Measurements from ENCODE around the gene DIP2C.
"Not testable (repeated sequence)": the region's sequence is repeated elsewhere in the genome, so short reads cannot be mapped to it uniquely, and the experiment has no call there.

DIP2C gene

DNA sequence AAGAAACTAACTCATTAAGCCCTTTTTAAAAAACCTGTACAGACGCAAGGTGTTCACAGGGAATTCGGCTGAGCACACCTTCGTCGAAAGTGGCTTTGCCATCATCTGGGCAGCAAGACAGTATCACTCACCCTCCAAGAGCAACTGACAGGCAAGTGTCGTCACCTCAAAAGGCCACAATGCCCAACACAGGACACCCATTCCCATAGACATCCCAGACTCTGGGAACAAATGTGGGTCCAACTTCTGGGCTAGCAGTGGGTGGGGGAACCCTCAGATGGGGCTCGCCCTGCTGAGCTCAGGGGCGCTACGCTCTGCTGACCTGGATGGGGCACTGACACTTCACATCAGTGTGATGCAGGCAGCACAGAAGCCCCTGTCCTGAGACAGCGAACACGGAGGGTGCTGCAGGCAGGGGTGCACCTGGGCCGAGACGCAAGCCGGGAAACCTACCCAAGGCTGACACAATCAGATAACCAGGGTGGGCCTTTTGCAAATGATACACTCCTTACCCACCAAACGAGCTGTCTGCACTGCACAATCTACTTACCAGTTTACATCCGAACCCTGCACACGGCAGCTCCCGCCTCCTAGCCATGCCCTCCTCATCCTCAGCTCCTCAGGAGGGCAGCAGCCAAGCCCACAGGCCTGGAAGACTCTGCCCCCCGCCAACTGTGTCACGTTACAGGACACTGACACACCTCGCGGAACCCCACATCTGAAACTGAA lies 1.7 kb downstream of the DIP2C start:
- H3K4me3 Mint-ChIP-seq = no peak overlapping the region
- no peak overlapping the region for H3K27ac Mint-ChIP-seq
- peaks cover 55% of the 10 kb centered on the region for H3K27me3 Mint-ChIP-seq

DNA sequence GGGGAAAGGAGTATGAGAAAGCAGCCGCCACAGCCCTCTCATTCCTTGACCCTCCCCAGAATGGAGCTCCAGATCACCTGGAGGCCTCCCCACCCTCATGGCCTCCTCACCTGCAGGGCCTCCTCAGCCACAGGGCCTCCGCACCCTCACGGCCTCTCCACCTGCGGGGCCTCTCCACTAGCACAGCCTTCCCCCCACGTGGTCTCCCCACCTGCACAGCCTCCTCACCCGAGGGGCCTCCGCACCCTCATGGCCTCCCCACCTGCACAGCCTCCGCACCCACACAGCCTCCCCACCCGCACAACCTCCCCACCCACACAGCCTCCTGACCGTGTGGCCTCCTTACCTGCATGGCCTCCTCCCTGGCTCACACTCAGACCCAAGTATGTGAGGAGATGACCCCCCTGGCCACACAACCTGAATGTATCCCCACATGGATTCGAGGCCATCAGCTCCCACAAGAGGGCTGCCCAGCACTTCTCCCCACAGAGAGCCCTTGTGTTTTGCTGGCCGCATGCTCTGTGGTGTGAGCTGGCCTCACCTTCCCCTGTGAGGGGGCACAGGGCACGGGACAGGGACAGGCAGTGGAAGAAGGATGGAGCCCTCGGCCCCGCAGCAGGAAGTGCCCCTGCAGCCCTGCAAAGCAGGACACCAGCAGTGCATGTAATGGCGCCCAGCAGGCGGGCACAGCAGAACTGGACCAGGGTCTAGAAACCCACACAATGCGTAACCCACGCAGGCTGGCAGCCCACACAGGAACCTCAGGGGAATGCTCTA lies 3.1 kb downstream of the DIP2C start:
- H3K4me1 Mint-ChIP-seq (ENCODE audit: low read depth) = peaks cover 9% of the 10 kb centered on the region
- H3K27me3 Mint-ChIP-seq = peaks cover 48% of the 10 kb centered on the region

More for the DNA sequence above, 1.7 kb downstream of the DIP2C start:
- no peaks in the 10 kb centered on the region for H3K36me3 Mint-ChIP-seq (ENCODE audit: low read depth)
- H3K4me1 Mint-ChIP-seq (ENCODE audit: low read depth) = peaks cover 9% of the 10 kb centered on the region
- DNase-seq = no peak
- H3K9me3 Mint-ChIP-seq = no peaks in the 10 kb centered on the region

DNA sequence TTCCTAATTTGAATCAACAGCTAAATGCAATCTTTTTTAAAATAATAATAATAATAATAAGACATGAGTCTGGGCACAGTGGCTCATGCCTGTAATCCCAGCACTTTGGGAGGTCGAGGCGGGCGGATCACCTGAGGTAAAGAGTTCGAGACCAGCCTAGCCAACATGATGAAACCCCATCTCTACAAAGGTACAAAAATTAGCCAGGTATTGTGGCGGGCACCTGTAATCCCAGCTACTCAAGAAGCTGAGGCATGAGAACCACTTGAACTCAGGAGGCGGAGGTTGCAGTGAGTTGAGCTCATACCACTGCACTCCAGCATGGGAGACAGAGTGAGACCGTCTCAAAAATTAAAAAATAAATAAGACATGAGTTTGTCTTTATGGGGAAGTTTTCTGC lies 3.9 kb downstream of the DIP2C start:
- H3K4me1 Mint-ChIP-seq (ENCODE audit: low read depth) = peaks cover 7% of the 10 kb centered on the region
- H3K36me3 Mint-ChIP-seq (ENCODE audit: low read depth) = no peaks in the 10 kb centered on the region
- no peak overlapping the region for H3K4me3 Mint-ChIP-seq
- no peak overlapping the region for H3K27ac Mint-ChIP-seq
- H3K27me3 Mint-ChIP-seq = peaks cover 42% of the 10 kb centered on the region
- H3K9me3 Mint-ChIP-seq = no peaks in the 10 kb centered on the region
- no peak for DNase-seq

More for the DNA sequence above, 3.1 kb downstream of the DIP2C start:
- H3K36me3 Mint-ChIP-seq (ENCODE audit: low read depth) = no peaks in the 10 kb centered on the region
- no peak for DNase-seq
- no peaks in the 10 kb centered on the region for H3K9me3 Mint-ChIP-seq
- H3K4me3 Mint-ChIP-seq = no peak overlapping the region
- H3K27ac Mint-ChIP-seq = no peak overlapping the region

GRCh38 chr10:683448-684071 lies 5.9 kb downstream of the DIP2C start:
- Mint-ChIP-seq H3K4me3 (no peak overlapping the region), H3K27ac (no peak overlapping the region), H3K9me3 (no peaks in the 10 kb centered on the region), H3K4me1 (ENCODE audit: low read depth) (no peaks in the 10 kb centered on the region), H3K27me3 (peaks cover 37% of the 10 kb centered on the region), H3K36me3 (ENCODE audit: low read depth) (no peaks in the 10 kb centered on the region)
- DNase-seq = no peak

DNA sequence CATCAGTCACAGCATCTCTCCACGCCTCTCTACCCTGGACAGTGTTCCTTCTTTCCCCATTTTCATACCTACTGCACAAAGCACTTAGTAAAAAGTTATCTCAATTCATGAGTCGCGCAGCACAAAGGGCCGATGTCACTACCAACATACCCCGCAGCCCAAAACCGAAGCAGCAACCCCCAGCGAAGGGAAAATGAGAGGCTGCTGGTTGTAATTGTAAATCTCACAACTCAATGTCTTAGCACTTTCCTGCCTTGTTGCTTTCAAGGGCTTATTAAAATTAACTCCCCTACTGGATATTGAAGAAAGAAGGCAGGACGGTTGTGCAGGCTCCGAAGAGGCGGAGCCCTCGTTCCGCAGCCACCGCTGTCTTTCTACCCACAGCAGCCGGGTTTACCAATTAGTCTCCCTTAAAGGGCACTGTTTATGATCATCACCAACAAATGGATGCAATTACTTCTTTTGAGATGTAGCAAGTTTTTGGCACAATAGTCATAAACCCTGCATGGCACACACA lies 6.5 kb downstream of the DIP2C start:
- no peak for DNase-seq
- no peak overlapping the region for H3K4me3 Mint-ChIP-seq
- no peaks in the 10 kb centered on the region for H3K9me3 Mint-ChIP-seq
- H3K27ac Mint-ChIP-seq = no peak overlapping the region
- H3K27me3 Mint-ChIP-seq = peaks cover 31% of the 10 kb centered on the region
- no peaks in the 10 kb centered on the region for H3K36me3 Mint-ChIP-seq (ENCODE audit: low read depth)
- no peaks in the 10 kb centered on the region for H3K4me1 Mint-ChIP-seq (ENCODE audit: low read depth)

GRCh38 chr10:681670-682318 lies 7.7 kb downstream of the DIP2C start:
- H3K4me1 Mint-ChIP-seq (ENCODE audit: low read depth) = peaks cover 7% of the 10 kb centered on the region
- no peak for DNase-seq
- no peak overlapping the region for H3K27ac Mint-ChIP-seq
- H3K36me3 Mint-ChIP-seq (ENCODE audit: low read depth) = no peaks in the 10 kb centered on the region
- no peak overlapping the region for H3K4me3 Mint-ChIP-seq
- H3K27me3 Mint-ChIP-seq = peaks cover 20% of the 10 kb centered on the region
- H3K9me3 Mint-ChIP-seq = no peaks in the 10 kb centered on the region

- Mint-ChIP-seq H3K4me3 (no peak overlapping the region), H3K27ac (no peak overlapping the region), H3K27me3 (peaks cover 15% of the 10 kb centered on the region)
Observed at GRCh38 chr10:680745-681144, 8.7 kb downstream of the DIP2C start.

DNA sequence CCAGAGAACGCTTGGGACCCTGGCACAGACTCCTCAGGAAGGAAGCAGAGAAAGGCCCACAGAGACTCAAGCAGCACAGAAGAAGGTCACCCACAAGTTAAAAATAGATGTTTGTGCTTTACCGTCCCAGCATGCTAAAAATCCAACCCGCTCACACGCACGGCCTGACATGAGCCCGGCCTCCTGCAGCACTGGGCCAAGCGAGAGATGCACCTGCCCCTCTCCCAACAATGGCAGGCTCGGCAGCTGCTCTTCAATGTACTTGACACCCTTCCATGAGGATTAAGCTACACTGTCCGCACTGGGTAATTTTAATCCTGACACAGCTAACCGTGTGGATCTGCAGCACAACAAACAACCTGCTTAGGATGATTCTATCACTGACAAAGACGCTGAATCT lies 9.3 kb downstream of the DIP2C start:
- Mint-ChIP-seq H3K36me3 (ENCODE audit: low read depth) (no peaks in the 10 kb centered on the region), H3K9me3 (no peaks in the 10 kb centered on the region), H3K27me3 (peaks cover 14% of the 10 kb centered on the region), H3K4me1 (ENCODE audit: low read depth) (peaks cover 16% of the 10 kb centered on the region), H3K27ac (no peak overlapping the region), H3K4me3 (no peak overlapping the region)
- no peak for DNase-seq

More at GRCh38 chr10:680745-681144, 8.7 kb downstream of the DIP2C start:
- DNase-seq = no peak
- Mint-ChIP-seq H3K36me3 (ENCODE audit: low read depth) (no peaks in the 10 kb centered on the region), H3K4me1 (ENCODE audit: low read depth) (peaks cover 15% of the 10 kb centered on the region), H3K9me3 (no peaks in the 10 kb centered on the region)

DNA sequence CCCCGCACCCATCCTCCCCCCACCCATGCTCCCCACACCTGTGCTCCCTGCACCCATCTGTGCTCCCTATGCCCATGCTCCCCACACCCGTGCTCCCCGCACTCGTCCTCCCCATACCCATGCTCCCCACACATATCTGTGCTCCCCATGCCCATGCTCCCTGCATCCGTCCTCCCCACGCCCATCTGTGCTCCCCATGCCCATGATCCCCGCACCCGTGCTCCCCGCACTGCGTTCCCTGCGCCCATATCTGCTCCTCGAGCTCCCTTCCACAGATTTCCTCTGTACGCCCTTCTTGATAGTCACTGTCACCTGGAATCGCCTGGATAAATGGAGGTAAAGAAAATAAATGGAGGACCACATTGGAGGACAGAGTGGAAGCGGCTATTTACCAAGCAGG lies 9.9 kb downstream of the DIP2C start:
- Mint-ChIP-seq H3K9me3 (no peaks in the 10 kb centered on the region), H3K27me3 (peaks cover 13% of the 10 kb centered on the region), H3K27ac (no peak overlapping the region), H3K4me3 (no peak overlapping the region), H3K36me3 (ENCODE audit: low read depth) (no peaks in the 10 kb centered on the region), H3K4me1 (ENCODE audit: low read depth) (peaks cover 16% of the 10 kb centered on the region)
- DNase-seq = no peak

DNA sequence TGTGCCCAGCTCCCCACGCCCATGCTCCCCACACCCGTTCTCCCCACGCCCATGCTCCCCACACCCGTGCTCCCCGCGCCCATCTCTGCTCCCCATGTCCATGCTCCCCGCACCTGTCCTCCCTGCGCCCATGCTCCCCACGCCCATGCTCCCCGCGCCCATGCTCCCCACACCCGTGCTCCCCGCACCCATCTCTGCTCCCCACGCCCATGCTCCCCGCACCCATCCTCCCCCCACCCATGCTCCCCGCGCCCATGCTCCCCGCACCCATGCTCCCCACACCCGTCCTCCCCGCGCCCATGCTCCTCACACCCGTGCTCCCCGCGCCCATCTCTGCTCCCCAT lies 10.8 kb downstream of the DIP2C start:
- not testable (repeated sequence) for H3K9me3 Mint-ChIP-seq; H3K36me3 Mint-ChIP-seq (ENCODE audit: low read depth); DNase-seq; H3K27ac Mint-ChIP-seq; H3K4me3 Mint-ChIP-seq
- Mint-ChIP-seq H3K27me3 (peaks cover 13% of the 10 kb centered on the region), H3K4me1 (ENCODE audit: low read depth) (peaks cover 16% of the 10 kb centered on the region)

DNA sequence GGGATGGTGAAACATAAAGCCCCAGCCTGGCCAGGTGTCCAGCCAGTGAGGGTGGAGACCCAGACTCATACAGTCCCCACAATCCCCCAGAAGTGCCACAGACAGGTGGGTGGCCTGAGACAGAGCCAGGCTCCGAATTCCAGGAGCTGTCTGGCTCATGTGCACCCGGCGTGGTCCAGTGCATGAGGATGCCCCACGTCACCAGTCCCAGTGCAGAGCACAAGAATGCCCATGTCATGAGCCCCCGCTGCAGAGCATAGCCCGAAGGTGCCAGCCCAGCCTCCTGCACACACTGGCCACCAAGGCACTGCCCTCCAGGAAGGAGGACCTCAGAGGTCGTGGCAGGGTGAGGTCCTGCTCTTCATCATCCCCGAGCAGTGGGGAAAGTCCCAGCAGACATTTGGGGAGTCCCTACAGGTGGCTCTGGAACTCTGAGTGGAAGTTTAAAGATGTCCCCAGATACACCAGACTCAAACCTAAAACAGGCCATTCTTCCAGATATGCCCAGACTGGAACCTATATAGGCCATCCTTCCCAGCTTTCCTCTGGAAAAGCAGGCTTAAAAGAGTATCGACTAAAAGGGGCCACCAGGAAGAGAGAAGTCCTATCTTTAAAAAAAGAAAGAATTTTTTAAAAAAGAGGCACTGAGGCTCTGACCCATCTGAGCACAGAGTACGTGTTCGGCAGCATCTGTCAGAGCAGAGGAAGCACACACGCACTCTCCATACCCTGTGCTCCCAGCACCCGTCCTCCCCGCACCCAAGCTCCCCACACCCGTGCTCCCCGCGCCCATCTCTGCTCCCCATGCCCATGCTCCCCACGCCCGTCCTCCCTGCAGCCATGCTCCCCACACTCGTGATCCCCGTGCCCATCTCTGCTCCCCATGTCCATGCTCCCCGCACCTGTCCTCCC lies 11.5 kb downstream of the DIP2C start:
- no peaks in the 10 kb centered on the region for H3K9me3 Mint-ChIP-seq
- H3K36me3 Mint-ChIP-seq (ENCODE audit: low read depth) = no peaks in the 10 kb centered on the region
- peaks cover 12% of the 10 kb centered on the region for H3K27me3 Mint-ChIP-seq
- H3K27ac Mint-ChIP-seq = no peak overlapping the region
- H3K4me3 Mint-ChIP-seq = no peak overlapping the region
- peaks cover 16% of the 10 kb centered on the region for H3K4me1 Mint-ChIP-seq (ENCODE audit: low read depth)
- DNase-seq = no peak

- H3K36me3 Mint-ChIP-seq (ENCODE audit: low read depth) = no peaks in the 10 kb centered on the region
- no peak overlapping the region for H3K27ac Mint-ChIP-seq
- H3K4me3 Mint-ChIP-seq = no peak overlapping the region
- H3K27me3 Mint-ChIP-seq = peaks cover 15% of the 10 kb centered on the region
- no peak for DNase-seq
- peaks cover 16% of the 10 kb centered on the region for H3K4me1 Mint-ChIP-seq (ENCODE audit: low read depth)
- no peaks in the 10 kb centered on the region for H3K9me3 Mint-ChIP-seq
Observed at GRCh38 chr10:677038-677437, 12.4 kb downstream of the DIP2C start.

DNA sequence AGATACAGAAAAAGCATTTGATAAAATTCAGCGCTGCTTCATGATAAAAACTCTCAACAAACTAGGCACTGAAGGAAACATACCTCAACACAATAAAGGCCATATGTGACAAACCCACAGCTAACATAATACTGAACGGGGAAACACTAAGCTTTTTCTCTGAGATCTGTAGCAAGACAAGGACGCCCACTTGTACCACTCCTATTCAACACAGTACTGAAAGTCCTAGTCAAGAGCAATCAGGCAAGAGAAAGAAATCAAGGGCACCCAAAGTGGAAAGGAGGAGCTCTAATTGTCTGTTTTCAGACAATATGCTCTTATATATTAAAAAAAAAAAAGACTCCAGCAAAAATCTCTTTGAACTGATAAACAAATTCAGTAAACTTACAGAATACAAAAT lies 13.3 kb downstream of the DIP2C start:
- no peaks in the 10 kb centered on the region for H3K36me3 Mint-ChIP-seq (ENCODE audit: low read depth)
- H3K9me3 Mint-ChIP-seq = no peaks in the 10 kb centered on the region
- H3K4me1 Mint-ChIP-seq (ENCODE audit: low read depth) = peaks cover 16% of the 10 kb centered on the region
- H3K27ac Mint-ChIP-seq = no peak overlapping the region
- DNase-seq = no peak
- no peak overlapping the region for H3K4me3 Mint-ChIP-seq
- H3K27me3 Mint-ChIP-seq = peaks cover 14% of the 10 kb centered on the region

DNA sequence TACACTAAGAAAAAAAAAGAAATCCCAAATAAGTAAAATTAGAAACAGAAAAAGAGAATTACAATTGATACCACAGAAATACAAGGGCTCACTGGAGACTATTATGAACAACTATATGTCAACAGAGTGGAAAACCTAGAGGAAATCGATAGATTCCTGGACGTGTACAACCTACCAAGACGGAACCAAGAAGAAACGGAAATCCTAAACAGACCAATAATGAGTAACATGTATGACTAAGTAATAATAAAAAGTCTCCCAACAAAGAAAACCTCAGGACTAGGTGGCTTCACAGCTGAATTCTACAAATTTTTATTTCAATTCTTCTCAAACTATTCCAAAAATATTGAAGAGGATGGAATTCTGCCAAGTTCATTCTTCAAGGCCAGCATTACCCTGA lies 13.9 kb downstream of the DIP2C start:
- Mint-ChIP-seq H3K36me3 (ENCODE audit: low read depth) (no peaks in the 10 kb centered on the region), H3K9me3 (no peaks in the 10 kb centered on the region), H3K27ac (no peak overlapping the region), H3K27me3 (peaks cover 17% of the 10 kb centered on the region), H3K4me3 (no peak overlapping the region), H3K4me1 (ENCODE audit: low read depth) (peaks cover 16% of the 10 kb centered on the region)
- DNase-seq = no peak

All from activated T-cell treated with anti-CD3 and anti-CD28 coated beads, Interleukin-2, amount 50 U/mL, for 24 hours (primary cell).